ENCODE measurements around the gene HOXD8. TPM values are rescaled to one million over a fixed set of nuclear protein-coding genes. Genes with fewer than 3 reads are reported as not detected.

HOXD8 gene
- total RNA-seq, 5 donors from 2014 or later (not counting 1 experiment from before 2014, with no cell fraction given) = not detected

- 36% methylated on average over 11 of the region's 14 CpGs for WGBS (ENCODE audit: insufficient coverage)
Observed at GRCh38 chr2:176150584-176151441, 21.3 kb downstream of the HOXD8 start.

GRCh38 chr2:176151442-176152287, 22.2 kb downstream of the HOXD8 start, which contains the start of gene HOXD4:
Gene HOXD4, plus strand, starts transcription at chr2:176151550. Its CDS starts 84 bp downstream, at chr2:176151634.
- CTCF ChIA-PET = interaction anchor here (0.6 to 1.2 kb wide), 3 partner anchors 18 to 986 kb away, joined by 3 read pairs; no protein-coding TSS in a partner anchor
- WGBS (ENCODE audit: insufficient coverage) = 8% methylated on average over 42 of the region's 55 CpGs
- H3K27me3 ChIP-seq (replicated peaks in 1 of 2; ENCODE audit: control insufficient read depth in 2 of 2, extremely low read depth in 1 of 2, insufficient read depth in 2 of 2, low read length in 1 of 2) = peaks cover 7 to 76% of the 10 kb centered on the region in 2 experiments

More at GRCh38 chr2:176150584-176151441, 21.3 kb downstream of the HOXD8 start:
- no peak overlapping the region for H3K27ac ChIP-seq (ENCODE audit: low read length)
- no peak overlapping the region for H3K4me3 Mint-ChIP-seq
- no peaks in the 10 kb centered on the region for H3K36me3 ChIP-seq (ENCODE audit: control insufficient read depth in 2 of 2, extremely low read depth in 1 of 2, insufficient read depth in 1 of 2, low read length in 1 of 2)
- ATAC-seq (replicated peaks in 1 of 4) = no peak
- no peaks in the 10 kb centered on the region for H3K36me3 Mint-ChIP-seq
- no peaks in the 10 kb centered on the region for H3K9me3 ChIP-seq
- ChIA-PET POLR2A (interaction anchor here in 1 of 2 donors (0.6 kb wide), 2 partner anchors 10 kb away, joined by 3 to 7 read pairs; no protein-coding TSS in a partner anchor), CTCF (interaction anchor here in 1 of 2 donors (0.6 to 0.7 kb wide), 2 partner anchors 24 to 987 kb away, joined by 3 read pairs; no protein-coding TSS in a partner anchor)
- H3K27ac Mint-ChIP-seq = peak overlapping the region in 1 of 2 donors; percentile 50
- peaks cover 4 to 12% (median 7%) of the 10 kb centered on the region in 3 donors for H3K4me1 Mint-ChIP-seq
- DNase-seq = no peak
- peaks cover 10 to 74% of the 10 kb centered on the region in 2 experiments for H3K27me3 ChIP-seq (replicated peaks in 1 of 2; ENCODE audit: control insufficient read depth in 2 of 2, extremely low read depth in 1 of 2, insufficient read depth in 2 of 2, low read length in 1 of 2)
- no peaks in the 10 kb centered on the region for H3K9me3 Mint-ChIP-seq
- H3K4me1 ChIP-seq (ENCODE audit: control insufficient read depth in 1 of 2, extremely low read depth in 1 of 2, insufficient read depth in 2 of 2, low read length in 2 of 2) = peaks cover 0 to 7% of the 10 kb centered on the region in 2 experiments
- no peak overlapping the region for H3K4me3 ChIP-seq (ENCODE audit: control insufficient read depth in 1 of 2, extremely low read depth in 1 of 2, low read length in 1 of 2)
- H3K27me3 Mint-ChIP-seq = peaks cover 78 to 92% of the 10 kb centered on the region in 2 donors

GRCh38 chr2:176152350-176153181, 23.1 kb downstream of the HOXD8 start:
- CTCF ChIA-PET = interaction anchor here in 1 of 2 donors (0.6 to 1.2 kb wide), 2 partner anchors 17 to 54 kb away, joined by 3 read pairs; no protein-coding TSS in a partner anchor
- ATAC-seq (replicated peaks in 1 of 4) (no peak), DNase-seq (no peak)
- H3K27ac ChIP-seq (ENCODE audit: low read length) = no peak overlapping the region
- H3K36me3 ChIP-seq (ENCODE audit: control insufficient read depth in 2 of 2, extremely low read depth in 1 of 2, insufficient read depth in 1 of 2, low read length in 1 of 2) = no peaks in the 10 kb centered on the region
- H3K9me3 Mint-ChIP-seq = no peaks in the 10 kb centered on the region
- 8% methylated on average over 27 of the region's 48 CpGs for WGBS (ENCODE audit: insufficient coverage)
- peaks cover 7 to 77% of the 10 kb centered on the region in 2 experiments for H3K27me3 ChIP-seq (replicated peaks in 1 of 2; ENCODE audit: control insufficient read depth in 2 of 2, extremely low read depth in 1 of 2, insufficient read depth in 2 of 2, low read length in 1 of 2)
- no peak overlapping the region for H3K4me3 ChIP-seq (ENCODE audit: control insufficient read depth in 1 of 2, extremely low read depth in 1 of 2, low read length in 1 of 2)
- H3K9me3 ChIP-seq = no peaks in the 10 kb centered on the region
- peaks cover 8 to 15% (median 11%) of the 10 kb centered on the region in 3 donors for H3K4me1 Mint-ChIP-seq
- H3K36me3 Mint-ChIP-seq = no peaks in the 10 kb centered on the region
- peak overlapping the region in 1 of 3 donors; percentile 16 for H3K4me3 Mint-ChIP-seq
- H3K27me3 Mint-ChIP-seq = peaks cover 73 to 87% of the 10 kb centered on the region in 2 donors
- H3K4me1 ChIP-seq (ENCODE audit: control insufficient read depth in 1 of 2, extremely low read depth in 1 of 2, insufficient read depth in 2 of 2, low read length in 2 of 2) = peaks cover 2 to 10% of the 10 kb centered on the region in 2 experiments
- POLR2A ChIA-PET = no interaction called here
- H3K27ac Mint-ChIP-seq = no peak overlapping the region

More at GRCh38 chr2:176151442-176152287, 22.2 kb downstream of the HOXD8 start, which contains the start of gene HOXD4:
- peaks cover 0 to 7% of the 10 kb centered on the region in 2 experiments for H3K4me1 ChIP-seq (ENCODE audit: control insufficient read depth in 1 of 2, extremely low read depth in 1 of 2, insufficient read depth in 2 of 2, low read length in 2 of 2)
- peaks cover 77 to 91% of the 10 kb centered on the region in 2 donors for H3K27me3 Mint-ChIP-seq
- H3K4me3 ChIP-seq (ENCODE audit: control insufficient read depth in 1 of 2, extremely low read depth in 1 of 2, low read length in 1 of 2) = peak within 1 kb of the TSS in 1 of 2 donors; percentile 2
- no peak within 1 kb of the TSS for H3K27ac ChIP-seq (ENCODE audit: low read length)
- peak within 1 kb of the TSS in 1 of 3 donors; percentile 16 for H3K4me3 Mint-ChIP-seq
- peak within 1 kb of the TSS in 1 of 2 donors; percentile 50 for H3K27ac Mint-ChIP-seq
- H3K9me3 Mint-ChIP-seq = no peaks in the 10 kb centered on the region
- no peaks in the 10 kb centered on the region for H3K9me3 ChIP-seq
- ATAC-seq (replicated peaks in 1 of 4) = no peak
- H3K4me1 Mint-ChIP-seq = peaks cover 6 to 12% (median 7%) of the 10 kb centered on the region in 3 donors
- POLR2A ChIA-PET = interaction anchor here in 1 of 2 donors (0.6 kb wide), 1 partner anchor 9 kb away, joined by 7 read pairs; no protein-coding TSS in a partner anchor
- no peak for DNase-seq
- H3K36me3 Mint-ChIP-seq = no peaks in the 10 kb centered on the region
- no peaks in the 10 kb centered on the region for H3K36me3 ChIP-seq (ENCODE audit: control insufficient read depth in 2 of 2, extremely low read depth in 1 of 2, insufficient read depth in 1 of 2, low read length in 1 of 2)

GRCh38 chr2:176154576-176155252, 25.2 kb downstream of the HOXD8 start:
- Mint-ChIP-seq H3K27me3 (peaks cover 61 to 82% of the 10 kb centered on the region in 2 donors), H3K36me3 (no peaks in the 10 kb centered on the region), H3K9me3 (no peaks in the 10 kb centered on the region), H3K27ac (no peak overlapping the region), H3K4me1 (peaks cover 15 to 25% (median 19%) of the 10 kb centered on the region in 3 donors), H3K4me3 (no peak overlapping the region)
- no peaks in the 10 kb centered on the region for H3K36me3 ChIP-seq (ENCODE audit: control insufficient read depth in 2 of 2, extremely low read depth in 1 of 2, insufficient read depth in 1 of 2, low read length in 1 of 2)
- POLR2A ChIA-PET = interaction anchor here in 1 of 2 donors (0.7 kb wide), 1 partner anchor 17 kb away, joined by 4 read pairs; no protein-coding TSS in a partner anchor
- no peak overlapping the region for H3K4me3 ChIP-seq (ENCODE audit: control insufficient read depth in 1 of 2, extremely low read depth in 1 of 2, low read length in 1 of 2)
- CTCF ChIA-PET = interaction anchor here (0.6 to 1.1 kb wide), 4 partner anchors 10 to 957 kb away, joined by 3 to 4 read pairs (median 3); no protein-coding TSS in a partner anchor
- peaks cover 2 to 23% of the 10 kb centered on the region in 2 experiments for H3K4me1 ChIP-seq (ENCODE audit: control insufficient read depth in 1 of 2, extremely low read depth in 1 of 2, insufficient read depth in 2 of 2, low read length in 2 of 2)
- peaks cover 11 to 77% of the 10 kb centered on the region in 2 experiments for H3K27me3 ChIP-seq (replicated peaks in 1 of 2; ENCODE audit: control insufficient read depth in 2 of 2, extremely low read depth in 1 of 2, insufficient read depth in 2 of 2, low read length in 1 of 2)
- H3K27ac ChIP-seq (ENCODE audit: low read length) = no peak overlapping the region
- WGBS (ENCODE audit: insufficient coverage) = 23% methylated on average over 6 of the region's 11 CpGs
- ATAC-seq (replicated peaks in 1 of 4) (no peak), DNase-seq (no peak)
- no peaks in the 10 kb centered on the region for H3K9me3 ChIP-seq

- peaks cover 14 to 19% (median 15%) of the 10 kb centered on the region in 3 donors for H3K4me1 Mint-ChIP-seq
- H3K27me3 ChIP-seq (replicated peaks in 1 of 2; ENCODE audit: control insufficient read depth in 2 of 2, extremely low read depth in 1 of 2, insufficient read depth in 2 of 2, low read length in 1 of 2) = peaks cover 14 to 77% of the 10 kb centered on the region in 2 experiments
- H3K4me3 ChIP-seq (ENCODE audit: control insufficient read depth in 1 of 2, extremely low read depth in 1 of 2, low read length in 1 of 2) = no peak overlapping the region
- no peak overlapping the region for H3K27ac ChIP-seq (ENCODE audit: low read length)
- POLR2A ChIA-PET = no interaction called here
- H3K9me3 Mint-ChIP-seq = no peaks in the 10 kb centered on the region
- DNase-seq (no peak), ATAC-seq (replicated peaks in 1 of 4) (no peak)
- no peaks in the 10 kb centered on the region for H3K36me3 Mint-ChIP-seq
- H3K9me3 ChIP-seq = no peaks in the 10 kb centered on the region
- H3K27ac Mint-ChIP-seq = no peak overlapping the region
- CTCF ChIA-PET = interaction anchor here (0.7 to 1.1 kb wide), 3 partner anchors 9 to 16 kb away, joined by 3 to 4 read pairs (median 3); no protein-coding TSS in a partner anchor
- H3K4me3 Mint-ChIP-seq = no peak overlapping the region
- H3K27me3 Mint-ChIP-seq = peaks cover 54 to 80% of the 10 kb centered on the region in 2 donors
- no peaks in the 10 kb centered on the region for H3K36me3 ChIP-seq (ENCODE audit: control insufficient read depth in 2 of 2, extremely low read depth in 1 of 2, insufficient read depth in 1 of 2, low read length in 1 of 2)
- WGBS (ENCODE audit: insufficient coverage) = 18% methylated on average over 4 of the region's 6 CpGs
- peaks cover 2 to 27% of the 10 kb centered on the region in 2 experiments for H3K4me1 ChIP-seq (ENCODE audit: control insufficient read depth in 1 of 2, extremely low read depth in 1 of 2, insufficient read depth in 2 of 2, low read length in 2 of 2)
Observed at GRCh38 chr2:176155356-176156044, 26.0 kb downstream of the HOXD8 start.

Data from T-cell (primary cell).